C4-2B (cell line): ENCODE measurements around the gene SUN1.

Source experiments
- CTCF ChIP-seq: fragments of 450-650 bp; conservative IDR thresholded peaks from 2 replicates; pipeline ENCODE4 v1.5.1; 2017; ENCODE audit warnings: mild to moderate bottlenecking
- ZFX ChIP-seq: fragments of 450-650 bp; IDR thresholded peaks from 2 replicates; pipeline ENCODE4 v1.6.1; 2017

GRCh38 chr7:893686-894085, 61.4 kb downstream of the SUN1 start:
- TF ChIP-seq CTCF (no peak), ZFX (no peak)
